B cell (primary cell): ENCODE measurements around the gene SLC7A7. TPM values are rescaled to one million over a fixed set of nuclear protein-coding genes. Genes with fewer than 3 reads are reported as not detected.
A peak's percentile ranks its signal among the peaks of the same experiment; 100 is the strongest.
"Not testable (repeated sequence)": the region's sequence is repeated elsewhere in the genome, so short reads cannot be mapped to it uniquely, and the experiment has no call there.

Experiments
- ATAC-seq: fragments of 200-7000 bp; cut with Tn5 transposase; one replicate; pipeline ENCODE4 v1.10.0; 2021; ENCODE audit warnings: low read depth, mild to moderate bottlenecking, moderate number of reproducible peaks, moderate library complexity
- CTCF ChIA-PET: fragments of 350-600 bp; sonication (Branson Sonifier 250); formaldehyde crosslinking; loops from one replicate; lab custom pipeline; 2021; ENCODE audit warnings: antibody characterized with exemption, inconsistent platforms; lab: Charles Lee
- POLR2A ChIA-PET: fragments of 350-600 bp; sonication (Branson Sonifier 250); formaldehyde crosslinking; loops from one replicate; lab custom pipeline; 2021; ENCODE audit warnings: antibody characterized with exemption; lab: Charles Lee
- DNase-seq: peaks from one replicate; pipeline ENCODE4 v3.0.0; 2013
- H2AFZ ChIP-seq: 2 replicates; pipeline ENCODE4 v1.6.1; 2012; ENCODE audit warnings: mild to moderate bottlenecking, low read depth, low read length; ENCODE audit not compliant: insufficient read depth, poor library complexity, severe bottlenecking
- H3K27ac ChIP-seq, 2 donors: 1 replicate in 1 of 2; 2 replicates in 1 of 2; pipeline ENCODE4 v1.5.1; 2012 to 2013; ENCODE audit warnings: low read length in 2 of 2, mild to moderate bottlenecking in 2 of 2, moderate library complexity in 1 of 2
- H3K27me3 ChIP-seq, 4 experiments: fragments of 200-600 bp in 1 of 4; sonication (generic) in 1 of 4; replicated peaks in 1 of 4; 1 replicate in 2 of 4; 2 replicates in 2 of 4; pipeline versions ENCODE4 v1.6.1 to v1.7.0; 2013 to 2016; ENCODE audit warnings: low read length in 3 of 4, mild to moderate bottlenecking in 2 of 4, mixed read lengths in 1 of 4, moderate library complexity in 1 of 4; ENCODE audit not compliant: insufficient read depth in 4 of 4, control insufficient read depth in 3 of 4; ENCODE audit errors: control extremely low read depth in 1 of 4
- H3K36me3 ChIP-seq, 2 experiments: replicated peaks in 1 of 2; 1 replicate in 1 of 2; 2 replicates in 1 of 2; pipeline versions ENCODE4 v1.6.1 to v1.7.1; 2013; ENCODE audit warnings: low read length in 1 of 2; ENCODE audit not compliant: insufficient read depth in 2 of 2, control insufficient read depth in 1 of 2; ENCODE audit errors: control extremely low read depth in 1 of 2, extremely low read depth in 1 of 2
- H3K4me1 ChIP-seq, 2 donors: fragments of 200-600 bp in 1 of 2; sonication (generic) in 1 of 2; 1 replicate in 1 of 2; 2 replicates in 1 of 2; pipeline versions ENCODE4 v1.5.1 to v1.6.1; 2013 to 2017; ENCODE audit warnings: low read length in 2 of 2; ENCODE audit not compliant: control insufficient read depth in 2 of 2, insufficient read depth in 2 of 2
- H3K4me2 ChIP-seq: replicated peaks from 2 replicates; pipeline ENCODE3; 2012; ENCODE audit warnings: mild to moderate bottlenecking, low read depth, low read length; ENCODE audit not compliant: poor library complexity, severe bottlenecking
- H3K4me3 ChIP-seq, 5 experiments: fragments of 200-600 bp in 1 of 5; sonication (generic) in 1 of 5; 1 replicate in 3 of 5; 2 replicates in 2 of 5; pipeline versions ENCODE4 v1.5.1 to v1.7.0; 2011 to 2016; ENCODE audit warnings: low read length in 4 of 5, mild to moderate bottlenecking in 4 of 5, low read depth in 2 of 5, control low read depth in 1 of 5, moderate library complexity in 1 of 5; ENCODE audit not compliant: insufficient read depth in 1 of 5; ENCODE audit errors: control extremely low read depth in 1 of 5, extremely low read depth in 1 of 5
- H3K79me2 ChIP-seq: fragments of 200-600 bp; sonication (generic); one replicate; pipeline ENCODE4 v1.6.0; 2016; ENCODE audit warnings: low read length; ENCODE audit not compliant: control insufficient read depth, insufficient read depth
- H3K9ac ChIP-seq: fragments of 200-600 bp; sonication (generic); 2 replicates; pipeline ENCODE4 v1.6.1; 2017; ENCODE audit warnings: mild to moderate bottlenecking, low read length, moderate library complexity
- H3K9me3 ChIP-seq, 3 donors: one replicate each; pipeline versions ENCODE4 v1.6.1 to v1.7.1; 2013; ENCODE audit warnings: low read length in 2 of 3; ENCODE audit not compliant: control insufficient read depth in 2 of 3, insufficient read depth in 1 of 3; ENCODE audit errors: control extremely low read depth in 1 of 3
- H4K20me1 ChIP-seq: 2 replicates; pipeline ENCODE4 v1.6.0; 2012; ENCODE audit warnings: mild to moderate bottlenecking, low read length; ENCODE audit not compliant: insufficient read depth, control insufficient read depth, poor library complexity, severe bottlenecking
- H3K27ac Mint-ChIP-seq: one replicate; pipeline ENCODE4 v1.8.0; 2021; ENCODE audit warnings: mixed read lengths
- H3K27me3 Mint-ChIP-seq: one replicate; pipeline ENCODE4 v1.8.0; 2021; ENCODE audit warnings: mixed read lengths
- H3K4me1 Mint-ChIP-seq: one replicate; pipeline ENCODE4 v1.8.0; 2021; ENCODE audit warnings: mixed read lengths
- H3K4me3 Mint-ChIP-seq: one replicate; pipeline ENCODE4 v1.8.0; 2021; ENCODE audit warnings: mixed read lengths
- H3K9me3 Mint-ChIP-seq: one replicate; pipeline ENCODE4 v1.8.0; 2022; ENCODE audit warnings: mixed read lengths; ENCODE audit not compliant: insufficient read depth
- CTCF ChIP-seq: fragments of 200-600 bp; IDR thresholded peaks from one replicate; pipeline ENCODE4 v1.8.0; 2022; ENCODE audit warnings: antibody characterized with exemption, mild to moderate bottlenecking
- EZH2 ChIP-seq: IDR thresholded peaks from 2 replicates; pipeline ENCODE4 v1.6.1; 2012; ENCODE audit warnings: borderline replicate concordance, low read depth, mild to moderate bottlenecking, moderate library complexity, low read length; ENCODE audit not compliant: insufficient read depth, poor library complexity, severe bottlenecking
- WGBS: methylation state at CpG from one replicate; pipeline ENCODE4 v1.1.5; 2013; ENCODE audit warnings: missing lambda C conversion rate; ENCODE audit not compliant: insufficient coverage; 5-methylcytosine and 5-hydroxymethylcytosine counted together
- intact Hi-C: fragments of 100-400 bp; cut with micrococcal nuclease; formaldehyde crosslinking; loops from one replicate; pipeline ENCODE4 v1.10.0; 2022
- polyA plus RNA-seq: library from polyadenylated mRNA; depleted of rRNA; stranded (reverse); fragments of >200 nt; gene quantifications from 2 replicates; pipeline ENCODE4 v1.2.3, GENCODE V29; 2012
- total RNA-seq, 2 donors: library from RNA; stranded (reverse); fragments of 120-200 nt in 1 of 2; gene quantifications; 1 replicate in 1 of 2; 2 replicates in 1 of 2; pipeline versions ENCODE4 v1.2.3 to v1.2.4, GENCODE V29; 2013 to 2022

SLC7A7 gene
- total and polyA plus RNA-seq, 2 donors (not counting 1 experiment from before 2014, with no cell fraction given), result 33.4 to 50.0 TPM

GRCh38 chr14:22829661-22830442 lies 14.6 kb upstream of the SLC7A7 start, which contains the start of gene MRPL52:
Gene MRPL52 (plus strand): TSS chr14:22829887. CDS start chr14:22829913, 26 bp downstream.
- H3K9ac ChIP-seq, result peak within 1 kb of the TSS; percentile 95
- ATAC-seq (peak; percentile 94), DNase-seq (peak; percentile 95)
- no peaks in the 10 kb centered on the region for H3K27me3 Mint-ChIP-seq
- ChIA-PET POLR2A (interaction anchor here (0.6 to 1.6 kb wide), 7 partner anchors 17 to 82 kb away, joined by 3 to 6 read pairs (median 5); no protein-coding TSS in a partner anchor), CTCF (interaction anchor here (0.6 to 8.7 kb wide), 14 partner anchors 8 to 273 kb away, joined by 3 to 90 read pairs (median 4); partner anchors contain the start of gene OXA1L)
- H3K4me1 Mint-ChIP-seq, result peaks cover 30% of the 10 kb centered on the region
- H3K4me1 ChIP-seq, result peaks cover 18 to 22% of the 10 kb centered on the region in 2 donors
- no peak for TF ChIP-seq EZH2
- TF ChIP-seq CTCF, result no peak
- H3K4me3 Mint-ChIP-seq, result peak within 1 kb of the TSS; percentile 84
- no peaks in the 10 kb centered on the region for H3K9me3 Mint-ChIP-seq
- peaks cover 12 to 27% of the 10 kb centered on the region in 2 experiments for H3K36me3 ChIP-seq
- H3K9me3 ChIP-seq, result peaks cover 0 to 3% (median 0%) of the 10 kb centered on the region in 3 donors
- no peaks in the 10 kb centered on the region for H3K27me3 ChIP-seq
- intact Hi-C loops, result loop anchor here (1.0 kb wide), 5 partner anchors 40 to 274 kb away; partner anchors contain the start of genes DAD1, OXA1L and PRMT5
- peak within 1 kb of the TSS; percentile 87 to 91 for H3K27ac ChIP-seq
- H3K27ac Mint-ChIP-seq, result peak within 1 kb of the TSS; percentile 93
- peaks cover 22% of the 10 kb centered on the region for H3K79me2 ChIP-seq
- peak within 1 kb of the TSS; percentile 68 to 92 (median 84) for H3K4me3 ChIP-seq
- H2AFZ ChIP-seq, result peak within 1 kb of the TSS; percentile 99
- peak within 1 kb of the TSS; percentile 88 for H3K4me2 ChIP-seq
- WGBS, result under 1% methylated on average over 40 of the region's 41 CpGs
- H4K20me1 ChIP-seq, result no peaks in the 10 kb centered on the region

GRCh38 chr14:22829076-22829660 lies 13.9 kb upstream of the SLC7A7 start:
- WGBS, result 100% methylated on average over 4 of the region's 12 CpGs
- peak overlapping the region; percentile 95 for H3K9ac ChIP-seq
- peak overlapping the region; percentile 84 for H3K4me3 Mint-ChIP-seq
- not testable (repeated sequence) for H4K20me1 ChIP-seq, H3K27me3 ChIP-seq, H3K27me3 Mint-ChIP-seq, H3K9me3 Mint-ChIP-seq, ATAC-seq, H3K9me3 ChIP-seq, DNase-seq
- peaks cover 36% of the 10 kb centered on the region for H3K4me1 Mint-ChIP-seq
- peaks cover 23 to 28% of the 10 kb centered on the region in 2 donors for H3K4me1 ChIP-seq
- peaks cover 11 to 20% of the 10 kb centered on the region in 2 experiments for H3K36me3 ChIP-seq
- peak overlapping the region; percentile 93 for H3K27ac Mint-ChIP-seq
- peak overlapping the region; percentile 99 for H2AFZ ChIP-seq
- H3K4me2 ChIP-seq, result peak overlapping the region; percentile 88
- ChIA-PET CTCF (interaction anchor here (0.8 to 8.7 kb wide), 6 partner anchors 9 to 63 kb away, joined by 3 to 90 read pairs (median 10); partner anchors contain the start of gene OXA1L), POLR2A (interaction anchor here (0.6 to 1.6 kb wide), 7 partner anchors 10 to 62 kb away, joined by 3 to 6 read pairs (median 4); partner anchors contain the start of gene OXA1L)
- peaks cover 22% of the 10 kb centered on the region for H3K79me2 ChIP-seq
- H3K4me3 ChIP-seq, result peak overlapping the region; percentile 68 to 92 (median 84)
- peak overlapping the region; percentile 87 to 91 for H3K27ac ChIP-seq
- intact Hi-C loops, result loop anchor here (1.0 kb wide), 5 partner anchors 39 to 273 kb away; partner anchors contain the start of genes DAD1, OXA1L and PRMT5
